Measurements from ENCODE around the gene CALML4.
A peak's percentile ranks its signal among the peaks of the same experiment; 100 is the strongest.
"Not testable (repeated sequence)": the region's sequence is repeated elsewhere in the genome, so short reads cannot be mapped to it uniquely, and the experiment has no call there.

CALML4 gene

GRCh38 chr15:68204776-68205557, at the start of gene CALML4:
Gene CALML4 (minus strand): TSS chr15:68205332. CDS start chr15:68205247, 85 bp downstream.
- no peak within 1 kb of the TSS for H3K4me3 ChIP-seq (ENCODE audit: low read length)

GRCh38 chr15:68252925-68253534, 47.9 kb upstream of the CALML4 start:
- no peak overlapping the region for H3K9ac ChIP-seq (ENCODE audit: low read depth, low read length)
- H3K27ac ChIP-seq (ENCODE audit: low read length) = no peak overlapping the region
- no peaks in the 10 kb centered on the region; the same call in 1 of the 2 replicates for H3K9me3 ChIP-seq (ENCODE audit: insufficient read depth, low read depth, low read length)
- no peaks in the 10 kb centered on the region for H3K27me3 ChIP-seq (ENCODE audit: insufficient read depth, low read length)
- H3K4me3 ChIP-seq (ENCODE audit: low read length) = no peak overlapping the region
- H3K4me1 ChIP-seq (ENCODE audit: insufficient read depth, low read length) = peaks cover 3% of the 10 kb centered on the region; the same call in 1 of the 2 replicates
- H3K36me3 ChIP-seq (ENCODE audit: insufficient read depth, low read depth, low read length) = no peaks in the 10 kb centered on the region

More at GRCh38 chr15:68204776-68205557, at the start of gene CALML4:
- no peak within 1 kb of the TSS for H3K27ac ChIP-seq (ENCODE audit: low read length)
- H3K4me1 ChIP-seq (ENCODE audit: insufficient read depth, low read length) = peaks cover 21% of the 10 kb centered on the region
- H3K9me3 ChIP-seq (ENCODE audit: insufficient read depth, low read depth, low read length) = no peaks in the 10 kb centered on the region
- peaks cover 9% of the 10 kb centered on the region; the same call in 1 of the 2 replicates for H3K36me3 ChIP-seq (ENCODE audit: insufficient read depth, low read depth, low read length)
- 0 out of 2 replicates have a peak within 1 kb of the TSS, but pooled peaks have one; percentile 13 for H3K9ac ChIP-seq (ENCODE audit: low read depth, low read length)
- no peaks in the 10 kb centered on the region for H3K27me3 ChIP-seq (ENCODE audit: insufficient read depth, low read length)

GRCh38 chr15:68249058-68249713, 44.1 kb upstream of the CALML4 start:
- no peak overlapping the region for H3K9ac ChIP-seq (ENCODE audit: low read depth, low read length)
- no peaks in the 10 kb centered on the region for H3K27me3 ChIP-seq (ENCODE audit: insufficient read depth, low read length)
- no peak overlapping the region for H3K4me3 ChIP-seq (ENCODE audit: low read length)

GRCh38 chr15:68244235-68244634, 39.1 kb upstream of the CALML4 start:
- no peak overlapping the region for H3K9ac ChIP-seq (ENCODE audit: low read depth, low read length)
- H3K27me3 ChIP-seq (ENCODE audit: insufficient read depth, low read length) = no peaks in the 10 kb centered on the region
- no peak overlapping the region for H3K27ac ChIP-seq (ENCODE audit: low read length)
- no peak overlapping the region for H3K4me3 ChIP-seq (ENCODE audit: low read length)
- H3K4me1 ChIP-seq (ENCODE audit: insufficient read depth, low read length) = no peaks in the 10 kb centered on the region
- no peaks in the 10 kb centered on the region for H3K36me3 ChIP-seq (ENCODE audit: insufficient read depth, low read depth, low read length)
- peaks cover 7% of the 10 kb centered on the region for H3K9me3 ChIP-seq (ENCODE audit: insufficient read depth, low read depth, low read length)

More at GRCh38 chr15:68249058-68249713, 44.1 kb upstream of the CALML4 start:
- H3K27ac ChIP-seq (ENCODE audit: low read length) = no peak overlapping the region
- no peaks in the 10 kb centered on the region for H3K4me1 ChIP-seq (ENCODE audit: insufficient read depth, low read length)
- H3K36me3 ChIP-seq (ENCODE audit: insufficient read depth, low read depth, low read length) = no peaks in the 10 kb centered on the region
- peaks cover 5% of the 10 kb centered on the region for H3K9me3 ChIP-seq (ENCODE audit: insufficient read depth, low read depth, low read length)

GRCh38 chr15:68241088-68241935, 36.2 kb upstream of the CALML4 start:
- Histone ChIP-seq H3K36me3 (ENCODE audit: insufficient read depth, low read depth, low read length) (no peaks in the 10 kb centered on the region), H3K4me1 (ENCODE audit: insufficient read depth, low read length) (no peaks in the 10 kb centered on the region), H3K4me3 (ENCODE audit: low read length) (no peak overlapping the region), H3K9ac (ENCODE audit: low read depth, low read length) (no peak overlapping the region), H3K9me3 (ENCODE audit: insufficient read depth, low read depth, low read length) (peaks cover 7% of the 10 kb centered on the region), H3K27ac (ENCODE audit: low read length) (no peak overlapping the region), H3K27me3 (ENCODE audit: insufficient read depth, low read length) (no peaks in the 10 kb centered on the region)

GRCh38 chr15:68239025-68239424, 33.9 kb upstream of the CALML4 start:
- no peak overlapping the region for H3K4me3 ChIP-seq (ENCODE audit: low read length)
- no peak overlapping the region for H3K27ac ChIP-seq (ENCODE audit: low read length)
- H3K4me1 ChIP-seq (ENCODE audit: insufficient read depth, low read length) = no peaks in the 10 kb centered on the region
- no peaks in the 10 kb centered on the region for H3K36me3 ChIP-seq (ENCODE audit: insufficient read depth, low read depth, low read length)
- H3K27me3 ChIP-seq (ENCODE audit: insufficient read depth, low read length) = no peaks in the 10 kb centered on the region
- H3K9ac ChIP-seq (ENCODE audit: low read depth, low read length) = no peak overlapping the region
- 0 out of 2 replicates have a peak, but pooled peaks cover under 1% of the 10 kb centered on the region for H3K9me3 ChIP-seq (ENCODE audit: insufficient read depth, low read depth, low read length)

GRCh38 chr15:68235022-68235421, 29.9 kb upstream of the CALML4 start:
- Histone ChIP-seq H3K9ac (ENCODE audit: low read depth, low read length) (no peak overlapping the region), H3K27ac (ENCODE audit: low read length) (no peak overlapping the region), H3K4me3 (ENCODE audit: low read length) (no peak overlapping the region), H3K9me3 (ENCODE audit: insufficient read depth, low read depth, low read length) (no peaks in the 10 kb centered on the region), H3K27me3 (ENCODE audit: insufficient read depth, low read length) (no peaks in the 10 kb centered on the region; the same call in 1 of the 2 replicates), H3K4me1 (ENCODE audit: insufficient read depth, low read length) (no peaks in the 10 kb centered on the region), H3K36me3 (ENCODE audit: insufficient read depth, low read depth, low read length) (no peaks in the 10 kb centered on the region)

GRCh38 chr15:68234520-68234919, 29.4 kb upstream of the CALML4 start:
- not testable (repeated sequence) for H3K27ac ChIP-seq (ENCODE audit: low read length); H3K27me3 ChIP-seq (ENCODE audit: insufficient read depth, low read length); H3K4me1 ChIP-seq (ENCODE audit: insufficient read depth, low read length); H3K4me3 ChIP-seq (ENCODE audit: low read length); H3K9me3 ChIP-seq (ENCODE audit: insufficient read depth, low read depth, low read length); H3K36me3 ChIP-seq (ENCODE audit: insufficient read depth, low read depth, low read length); H3K9ac ChIP-seq (ENCODE audit: low read depth, low read length)

GRCh38 chr15:68234060-68234459, 28.9 kb upstream of the CALML4 start:
- Histone ChIP-seq H3K9me3 (ENCODE audit: insufficient read depth, low read depth, low read length) (no peaks in the 10 kb centered on the region), H3K27me3 (ENCODE audit: insufficient read depth, low read length) (no peaks in the 10 kb centered on the region; the same call in 1 of the 2 replicates), H3K36me3 (ENCODE audit: insufficient read depth, low read depth, low read length) (no peaks in the 10 kb centered on the region), H3K4me1 (ENCODE audit: insufficient read depth, low read length) (no peaks in the 10 kb centered on the region), H3K27ac (ENCODE audit: low read length) (no peak overlapping the region), H3K9ac (ENCODE audit: low read depth, low read length) (no peak overlapping the region), H3K4me3 (ENCODE audit: low read length) (no peak overlapping the region)

- no peak overlapping the region for H3K27ac ChIP-seq (ENCODE audit: low read length)
- no peaks in the 10 kb centered on the region; the same call in 1 of the 2 replicates for H3K27me3 ChIP-seq (ENCODE audit: insufficient read depth, low read length)
- H3K36me3 ChIP-seq (ENCODE audit: insufficient read depth, low read depth, low read length) = no peaks in the 10 kb centered on the region
- H3K9me3 ChIP-seq (ENCODE audit: insufficient read depth, low read depth, low read length) = no peaks in the 10 kb centered on the region
- no peak overlapping the region for H3K4me3 ChIP-seq (ENCODE audit: low read length)
- H3K9ac ChIP-seq (ENCODE audit: low read depth, low read length) = no peak overlapping the region
- H3K4me1 ChIP-seq (ENCODE audit: insufficient read depth, low read length) = peaks cover 7% of the 10 kb centered on the region
Measured at GRCh38 chr15:68232937-68233336, 27.8 kb upstream of the CALML4 start.

GRCh38 chr15:68232449-68232848, 27.3 kb upstream of the CALML4 start:
- no peaks in the 10 kb centered on the region for H3K36me3 ChIP-seq (ENCODE audit: insufficient read depth, low read depth, low read length)
- no peak overlapping the region for H3K4me3 ChIP-seq (ENCODE audit: low read length)
- H3K4me1 ChIP-seq (ENCODE audit: insufficient read depth, low read length) = peaks cover 11% of the 10 kb centered on the region
- no peaks in the 10 kb centered on the region for H3K9me3 ChIP-seq (ENCODE audit: insufficient read depth, low read depth, low read length)
- H3K27me3 ChIP-seq (ENCODE audit: insufficient read depth, low read length) = no peaks in the 10 kb centered on the region; the same call in 1 of the 2 replicates
- no peak overlapping the region for H3K27ac ChIP-seq (ENCODE audit: low read length)
- no peak overlapping the region for H3K9ac ChIP-seq (ENCODE audit: low read depth, low read length)
